NOMO-1 treated with dmso at 0.1 percent for 144 hours (cell line): Measurements from ENCODE around the gene FITM1.
A peak's percentile ranks its signal among the peaks of the same experiment; 100 is the strongest.

Experiments used
- DNase-seq: peaks from one replicate; lab custom pipeline; 2025; ENCODE audit not compliant: unreplicated experiment; lab: John Stamatoyannopoulos, UW

The FITM1 gene

DNA sequence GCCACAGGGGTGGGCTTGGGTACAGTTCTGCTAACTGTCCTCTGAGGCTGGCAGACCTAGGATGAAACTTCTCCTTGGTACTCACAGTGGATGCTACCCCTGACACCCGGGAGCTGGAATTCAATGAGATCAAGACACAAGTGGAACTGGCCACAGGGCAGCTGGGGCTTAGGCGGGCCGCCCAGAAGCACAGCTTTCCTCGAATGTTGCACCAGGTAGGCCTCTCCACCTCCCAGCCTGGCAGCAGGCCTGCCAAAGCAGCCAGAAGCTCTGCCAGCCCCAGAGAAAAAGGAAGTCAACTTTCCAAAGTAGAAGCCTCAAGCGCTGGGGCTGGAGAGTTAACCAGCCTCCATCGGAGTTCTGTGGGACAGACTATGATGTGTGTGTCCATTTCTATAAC lies 13.3 kb upstream of the FITM1 start:
- no peak for DNase-seq

DNA sequence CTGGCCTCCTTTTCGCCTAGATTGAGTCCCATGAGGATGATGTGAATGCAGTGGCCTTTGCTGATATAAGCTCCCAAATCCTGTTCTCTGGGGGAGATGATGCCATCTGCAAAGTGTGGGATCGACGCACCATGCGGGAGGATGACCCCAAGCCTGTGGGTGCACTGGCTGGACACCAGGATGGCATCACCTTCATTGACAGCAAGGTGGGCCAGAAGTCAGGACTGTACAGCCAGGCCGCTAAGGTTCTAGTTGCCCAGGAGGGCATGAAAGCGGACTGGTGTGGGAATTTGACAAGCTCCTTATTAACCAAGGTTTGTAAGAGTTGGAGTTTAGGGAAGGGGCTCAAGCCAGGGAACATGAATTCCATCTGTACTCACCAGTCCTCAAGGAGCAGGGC lies 10.8 kb upstream of the FITM1 start:
- DNase-seq, result no peak

DNA sequence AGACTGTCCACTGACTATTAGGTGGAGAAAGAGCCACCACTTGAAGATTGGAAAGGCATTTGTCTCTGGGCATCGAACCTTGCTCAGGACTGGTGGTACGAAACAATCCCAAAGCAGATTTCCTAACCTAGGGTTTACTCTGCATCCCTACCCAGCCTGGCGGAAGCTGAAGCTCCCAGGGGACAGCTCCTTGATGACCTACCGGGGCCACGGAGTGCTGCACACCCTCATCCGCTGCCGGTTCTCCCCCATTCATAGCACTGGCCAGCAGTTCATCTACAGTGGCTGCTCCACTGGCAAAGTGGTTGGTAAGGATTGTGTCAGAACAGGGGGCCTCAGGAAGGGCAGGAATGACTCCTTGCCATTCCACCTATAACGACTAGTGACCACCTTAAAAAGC lies 9.2 kb upstream of the FITM1 start:
- no peak for DNase-seq

DNA sequence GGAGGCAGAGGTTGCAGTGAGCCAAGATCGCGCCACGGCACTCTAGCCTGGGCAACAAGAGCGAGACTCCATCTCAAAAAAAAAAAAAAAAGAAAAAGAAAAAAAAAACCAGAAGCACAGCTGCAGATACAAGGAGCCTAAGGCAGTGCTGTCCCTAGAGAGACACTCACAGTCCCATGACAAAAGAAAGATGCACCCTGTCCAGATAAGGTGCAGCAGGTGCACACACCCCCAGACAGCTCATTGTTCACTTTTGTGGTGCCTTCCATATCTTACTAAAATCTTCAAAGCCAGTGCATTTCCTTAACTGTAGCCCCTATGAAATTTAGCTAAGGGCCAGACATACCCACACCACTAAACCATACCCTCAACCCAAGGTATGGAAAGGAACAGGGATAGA lies 8.0 kb upstream of the FITM1 start:
- no peak for DNase-seq

DNA sequence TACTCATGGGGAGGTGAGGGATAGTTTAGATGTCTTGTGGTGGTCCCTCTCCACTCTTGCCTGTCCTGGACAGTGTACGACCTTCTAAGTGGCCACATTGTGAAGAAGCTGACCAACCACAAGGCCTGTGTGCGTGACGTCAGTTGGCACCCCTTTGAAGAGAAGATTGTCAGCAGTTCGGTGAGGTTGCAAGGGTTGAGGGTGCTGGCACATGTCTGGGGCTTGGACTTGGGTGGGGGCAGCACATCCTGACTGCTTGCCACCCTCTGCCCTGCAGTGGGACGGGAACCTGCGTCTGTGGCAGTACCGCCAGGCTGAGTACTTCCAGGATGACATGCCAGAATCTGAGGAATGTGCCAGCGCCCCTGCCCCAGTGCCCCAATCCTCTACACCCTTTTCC lies 7.6 kb upstream of the FITM1 start:
- no peak for DNase-seq

GRCh38 chr14:24123424-24124417 lies 6.7 kb upstream of the FITM1 start:
- DNase-seq, result no peak

GRCh38 chr14:24126939-24127338 lies 3.5 kb upstream of the FITM1 start:
- DNase-seq, result no peak

GRCh38 chr14:24127673-24128072 lies 2.8 kb upstream of the FITM1 start:
- DNase-seq, result no peak

- no peak for DNase-seq
These were observed 955 bp upstream of the FITM1 start for GRCh38 chr14:24129410-24129998.

GRCh38 chr14:24130717-24131548 lies 474 bp downstream of the FITM1 start:
- no peak for DNase-seq

GRCh38 chr14:24131549-24131966 lies 1.1 kb downstream of the FITM1 start:
- no peak for DNase-seq

DNA sequence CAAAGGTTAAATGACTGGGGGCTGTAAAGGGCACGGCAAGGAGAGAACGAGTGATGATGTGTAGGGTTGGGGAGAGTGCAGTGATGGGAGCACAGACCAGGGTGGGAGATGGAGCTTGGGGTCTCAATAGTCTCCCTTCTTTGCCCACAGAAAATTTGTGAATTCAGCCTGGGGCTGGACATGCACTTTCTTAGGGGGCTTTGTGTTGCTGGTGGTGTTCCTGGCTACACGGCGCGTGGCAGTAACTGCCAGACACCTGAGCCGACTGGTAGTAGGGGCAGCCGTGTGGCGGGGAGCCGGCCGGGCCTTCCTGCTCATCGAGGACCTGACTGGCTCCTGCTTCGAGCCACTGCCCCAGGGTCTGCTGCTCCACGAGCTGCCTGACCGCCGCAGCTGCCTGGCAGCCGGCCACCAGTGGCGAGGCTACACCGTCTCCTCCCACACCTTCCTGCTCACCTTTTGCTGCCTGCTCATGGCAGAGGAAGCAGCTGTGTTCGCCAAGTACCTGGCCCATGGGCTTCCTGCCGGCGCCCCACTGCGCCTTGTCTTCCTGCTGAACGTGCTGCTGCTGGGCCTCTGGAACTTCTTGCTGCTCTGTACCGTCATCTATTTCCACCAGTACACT lies 1.7 kb downstream of the FITM1 start:
- DNase-seq, result no peak

DNA sequence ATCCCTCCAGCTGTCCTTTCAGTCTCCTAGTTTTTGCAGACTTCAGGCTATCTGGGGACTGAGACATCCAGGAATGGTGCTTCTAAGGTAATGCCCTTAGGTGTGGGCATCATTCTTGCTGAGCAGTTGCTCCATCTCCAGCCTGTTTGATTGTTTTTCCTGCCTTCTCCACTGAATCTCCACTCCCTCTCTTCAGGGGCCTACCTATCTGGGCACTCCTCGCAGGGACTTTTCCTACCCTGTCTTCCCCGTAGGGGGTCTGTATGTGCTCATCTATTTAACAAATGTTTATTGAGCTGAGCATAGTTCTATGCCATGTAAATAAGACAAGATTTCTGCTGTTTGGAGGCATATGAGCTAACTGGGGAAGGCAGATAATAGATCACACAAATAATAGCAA lies 2.5 kb downstream of the FITM1 start:
- DNase-seq, result no peak

- DNase-seq, result no peak
These were observed 3.3 kb downstream of the FITM1 start for GRCh38 chr14:24133735-24134134.

DNA sequence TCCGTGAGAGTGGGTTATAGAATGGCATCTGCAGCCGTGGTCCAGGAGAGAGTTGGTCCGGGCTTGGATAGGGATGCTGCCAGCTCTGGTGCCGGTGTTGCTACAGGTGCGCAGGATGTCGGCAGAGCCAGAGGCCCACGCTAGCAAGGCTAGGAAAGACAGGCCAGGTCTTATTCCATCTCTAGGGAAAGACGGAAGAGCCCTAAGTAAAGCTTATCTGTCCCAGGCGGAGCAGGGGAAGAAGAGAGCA lies 5.0 kb downstream of the FITM1 start:
- no peak for DNase-seq

DNA sequence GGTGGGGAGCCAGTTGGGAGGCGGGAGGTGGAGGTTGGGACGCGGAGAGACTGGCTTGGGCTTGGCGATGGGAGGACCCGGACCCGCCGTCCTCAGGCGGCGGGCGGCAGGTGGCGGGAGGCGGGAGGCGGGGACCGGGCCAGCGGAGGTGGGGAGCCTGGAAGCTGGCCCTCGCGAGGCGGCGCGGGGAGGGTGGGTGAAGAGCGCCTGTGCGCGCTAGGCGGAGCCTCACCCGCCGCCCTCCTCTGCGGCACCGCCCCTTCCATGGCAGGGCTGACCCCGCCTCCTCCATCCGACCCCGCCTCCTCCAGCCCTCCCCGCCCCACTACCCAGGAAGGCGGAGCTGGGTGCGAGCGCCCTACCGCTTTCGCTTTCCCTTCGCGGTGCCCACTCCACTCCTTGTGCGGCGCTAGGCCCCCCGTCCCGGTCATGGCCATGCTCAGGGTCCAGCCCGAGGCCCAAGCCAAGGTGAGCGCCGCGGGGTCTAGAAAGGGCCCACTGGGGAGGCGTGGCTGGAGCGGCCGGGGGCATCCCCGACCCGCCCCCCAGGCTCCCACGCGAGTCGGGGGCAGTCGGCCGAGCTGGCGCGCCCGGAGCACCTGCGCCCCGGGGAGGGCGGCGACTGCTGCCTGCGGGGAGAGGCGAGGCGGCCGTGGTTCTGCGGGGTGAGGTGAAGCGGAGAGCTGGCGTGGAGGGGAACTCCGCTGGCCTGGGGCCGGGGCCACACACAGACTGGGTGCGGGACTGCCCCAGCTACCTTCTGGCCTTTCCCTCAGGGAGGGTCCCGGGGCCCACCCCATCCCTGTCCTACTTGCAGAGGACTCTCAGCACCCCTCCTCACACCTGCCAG lies 5.6 kb downstream of the FITM1 start, which contains the start of gene PSME1:
PSME1 (plus strand) TSS at position 361 of the 850 bp plus-strand sequence; CDS start at position 430, 69 bp downstream.
- DNase-seq, result peak; percentile 85

- no peak for DNase-seq
These were observed 6.4 kb downstream of the FITM1 start for GRCh38 chr14:24136684-24137528.

DNA sequence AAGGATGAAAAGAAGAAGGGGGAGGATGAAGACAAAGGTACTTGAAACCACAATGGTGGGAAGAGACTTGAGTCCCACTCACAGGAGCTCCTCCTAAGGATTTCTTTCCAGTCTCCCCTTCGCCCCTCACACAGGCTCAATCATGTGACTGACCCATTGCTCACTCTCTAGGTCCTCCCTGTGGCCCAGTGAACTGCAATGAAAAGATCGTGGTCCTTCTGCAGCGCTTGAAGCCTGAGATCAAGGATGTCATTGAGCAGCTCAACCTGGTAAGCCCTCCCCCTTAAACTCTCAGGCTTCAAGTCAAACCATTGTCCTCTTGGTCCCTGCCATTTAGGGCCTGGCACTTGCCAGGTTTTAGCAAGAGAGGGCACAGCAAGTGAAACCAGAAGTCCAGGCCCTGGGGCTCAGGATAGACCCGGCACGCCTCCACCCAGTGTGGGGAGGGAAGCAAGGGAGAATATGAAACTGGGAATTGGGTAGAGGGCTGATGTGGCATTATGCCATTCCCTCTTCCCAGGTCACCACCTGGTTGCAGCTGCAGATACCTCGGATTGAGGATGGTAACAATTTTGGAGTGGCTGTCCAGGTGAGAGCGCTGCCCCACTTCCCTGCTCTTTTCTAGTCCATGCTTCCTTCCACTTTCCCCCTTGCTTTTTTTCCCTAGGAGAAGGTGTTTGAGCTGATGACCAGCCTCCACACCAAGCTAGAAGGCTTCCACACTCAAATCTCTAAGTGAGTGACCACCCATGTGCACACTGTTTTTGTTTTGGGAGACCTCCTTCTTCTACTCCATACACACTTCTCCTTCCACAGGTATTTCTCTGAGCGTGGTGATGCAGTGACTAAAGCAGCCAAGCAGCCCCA lies 7.3 kb downstream of the FITM1 start:
- no peak for DNase-seq
